ENCODE results near the gene OSBPL6. TPM values are rescaled to one million over a fixed set of nuclear protein-coding genes. Genes with fewer than 3 reads are reported as not detected.

The OSBPL6 gene
- total and polyA plus RNA-seq, 10 of the 15 experiments (the other 5 are each of a cell fraction or from before 2014, with no cell fraction given): 0.01 to 0.08 (median 0.03) TPM; not detected in 5

DNA sequence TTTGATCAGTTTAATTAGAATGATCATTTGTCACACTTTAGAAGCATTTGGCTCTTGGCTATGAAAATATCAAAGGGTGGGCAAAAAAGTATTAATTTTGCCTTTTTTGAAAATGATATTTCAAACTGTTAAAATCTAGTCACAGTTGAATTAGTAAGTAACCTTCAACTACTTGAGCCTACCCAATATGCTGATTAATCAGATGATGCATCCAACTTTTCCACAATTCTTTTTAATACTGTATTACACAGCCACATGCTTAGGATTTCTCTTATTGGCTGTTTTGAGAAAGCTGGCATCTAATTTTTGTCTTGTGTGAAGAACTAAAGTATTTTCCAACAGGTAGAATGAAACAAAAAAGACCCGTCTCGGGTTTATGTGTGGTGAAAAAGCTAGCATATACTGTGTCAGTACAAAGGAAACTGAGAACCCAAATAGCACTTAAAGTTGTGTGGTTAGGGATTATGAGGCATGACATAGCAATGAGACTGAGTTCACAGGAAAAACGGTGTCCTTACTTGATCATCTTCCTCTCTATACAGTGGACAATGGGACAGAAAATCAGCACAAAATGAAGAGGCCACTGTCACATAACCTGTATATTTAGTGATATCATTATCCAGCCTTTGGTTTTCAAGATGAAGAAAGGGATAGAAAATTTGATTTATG, 11.7 kb downstream of the OSBPL6 start:
- Histone ChIP-seq H3K9me3 (replicated peaks; ENCODE audit: control insufficient read depth, insufficient read depth, low read length) (no peaks in the 10 kb centered on the region), H2AFZ (ENCODE audit: control insufficient read depth, low read depth, low read length) (no peak overlapping the region), H3K27ac (ENCODE audit: control insufficient read depth, insufficient read depth) (no peak overlapping the region), H4K20me1 (ENCODE audit: control insufficient read depth, insufficient read depth) (no peaks in the 10 kb centered on the region), H3K36me3 (ENCODE audit: control insufficient read depth in 2 of 2, insufficient read depth in 2 of 2, low read length in 1 of 2) (no peaks in the 10 kb centered on the region), H3K4me3 (no peak overlapping the region), H3K79me2 (ENCODE audit: control insufficient read depth, insufficient read depth, low read length) (no peaks in the 10 kb centered on the region), H3K4me1 (ENCODE audit: control insufficient read depth, insufficient read depth, low read length) (no peaks in the 10 kb centered on the region), H3K9ac (ENCODE audit: control insufficient read depth, insufficient read depth, low read length) (no peak overlapping the region), H3K4me2 (ENCODE audit: control insufficient read depth, insufficient read depth) (no peak overlapping the region), H3K27me3 (replicated peaks in 1 of 2; ENCODE audit: control insufficient read depth in 2 of 2, insufficient read depth in 2 of 2, low read length in 1 of 2) (no peaks in the 10 kb centered on the region)
- DNase-seq (ENCODE audit: low read depth, low spot score): no peak
- intact Hi-C loops (cut with micrococcal nuclease; ENCODE audit: unreplicated experiment) (no loop called here), in situ Hi-C loops (cut with MboI) (no loop called here)
- no peak for FAIRE-seq
- no peak for ATAC-seq
- RAD21 ChIA-PET (ENCODE audit: unreplicated experiment): no interaction called here
- POLR2A ChIA-PET: no interaction called here
- SMC1A ChIA-PET (ENCODE audit: uncharacterized antibody, unreplicated experiment): interaction anchor here (1.3 kb wide), 1 partner anchor 76 kb away, joined by 3 read pairs; no protein-coding TSS in a partner anchor
- BruUV-seq (replicated peaks): no TSS peak
- CTCF ChIA-PET: interaction anchor here (0.7 to 1.6 kb wide), 3 partner anchors 9 to 136 kb away, joined by 3 to 4 read pairs (median 3); no protein-coding TSS in a partner anchor
- 44% methylated on average over 3 of the region's 3 CpGs for WGBS (ENCODE audit: insufficient coverage, insufficient replicate concordance, low lambda C conversion rate, missing lambda C conversion rate)
- no peak for TF ChIP-seq RELA (IDR thresholded peaks at IDR 0.05; ENCODE audit: borderline replicate concordance, partially characterized antibody)
- TF ChIP-seq CBFB (IDR thresholded peaks at IDR 0.05; ENCODE audit: low read depth): no peak
- TF ChIP-seq, protein P1, sequence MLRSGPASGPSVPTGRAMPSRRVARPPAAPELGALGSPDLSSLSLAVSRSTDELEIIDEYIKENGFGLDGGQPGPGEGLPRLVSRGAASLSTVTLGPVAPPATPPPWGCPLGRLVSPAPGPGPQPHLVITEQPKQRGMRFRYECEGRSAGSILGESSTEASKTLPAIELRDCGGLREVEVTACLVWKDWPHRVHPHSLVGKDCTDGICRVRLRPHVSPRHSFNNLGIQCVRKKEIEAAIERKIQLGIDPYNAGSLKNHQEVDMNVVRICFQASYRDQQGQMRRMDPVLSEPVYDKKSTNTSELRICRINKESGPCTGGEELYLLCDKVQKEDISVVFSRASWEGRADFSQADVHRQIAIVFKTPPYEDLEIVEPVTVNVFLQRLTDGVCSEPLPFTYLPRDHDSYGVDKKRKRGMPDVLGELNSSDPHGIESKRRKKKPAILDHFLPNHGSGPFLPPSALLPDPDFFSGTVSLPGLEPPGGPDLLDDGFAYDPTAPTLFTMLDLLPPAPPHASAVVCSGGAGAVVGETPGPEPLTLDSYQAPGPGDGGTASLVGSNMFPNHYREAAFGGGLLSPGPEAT (IDR thresholded peaks at IDR 0.05; ENCODE audit: low read depth): no peak
- TF ChIP-seq SREBF2 (IDR thresholded peaks at IDR 0.05; ENCODE audit: low read length): no peak
- no peak for TF ChIP-seq GABPA (IDR thresholded peaks at IDR 0.05; ENCODE audit: low read depth)
- TF ChIP-seq, protein P2, sequence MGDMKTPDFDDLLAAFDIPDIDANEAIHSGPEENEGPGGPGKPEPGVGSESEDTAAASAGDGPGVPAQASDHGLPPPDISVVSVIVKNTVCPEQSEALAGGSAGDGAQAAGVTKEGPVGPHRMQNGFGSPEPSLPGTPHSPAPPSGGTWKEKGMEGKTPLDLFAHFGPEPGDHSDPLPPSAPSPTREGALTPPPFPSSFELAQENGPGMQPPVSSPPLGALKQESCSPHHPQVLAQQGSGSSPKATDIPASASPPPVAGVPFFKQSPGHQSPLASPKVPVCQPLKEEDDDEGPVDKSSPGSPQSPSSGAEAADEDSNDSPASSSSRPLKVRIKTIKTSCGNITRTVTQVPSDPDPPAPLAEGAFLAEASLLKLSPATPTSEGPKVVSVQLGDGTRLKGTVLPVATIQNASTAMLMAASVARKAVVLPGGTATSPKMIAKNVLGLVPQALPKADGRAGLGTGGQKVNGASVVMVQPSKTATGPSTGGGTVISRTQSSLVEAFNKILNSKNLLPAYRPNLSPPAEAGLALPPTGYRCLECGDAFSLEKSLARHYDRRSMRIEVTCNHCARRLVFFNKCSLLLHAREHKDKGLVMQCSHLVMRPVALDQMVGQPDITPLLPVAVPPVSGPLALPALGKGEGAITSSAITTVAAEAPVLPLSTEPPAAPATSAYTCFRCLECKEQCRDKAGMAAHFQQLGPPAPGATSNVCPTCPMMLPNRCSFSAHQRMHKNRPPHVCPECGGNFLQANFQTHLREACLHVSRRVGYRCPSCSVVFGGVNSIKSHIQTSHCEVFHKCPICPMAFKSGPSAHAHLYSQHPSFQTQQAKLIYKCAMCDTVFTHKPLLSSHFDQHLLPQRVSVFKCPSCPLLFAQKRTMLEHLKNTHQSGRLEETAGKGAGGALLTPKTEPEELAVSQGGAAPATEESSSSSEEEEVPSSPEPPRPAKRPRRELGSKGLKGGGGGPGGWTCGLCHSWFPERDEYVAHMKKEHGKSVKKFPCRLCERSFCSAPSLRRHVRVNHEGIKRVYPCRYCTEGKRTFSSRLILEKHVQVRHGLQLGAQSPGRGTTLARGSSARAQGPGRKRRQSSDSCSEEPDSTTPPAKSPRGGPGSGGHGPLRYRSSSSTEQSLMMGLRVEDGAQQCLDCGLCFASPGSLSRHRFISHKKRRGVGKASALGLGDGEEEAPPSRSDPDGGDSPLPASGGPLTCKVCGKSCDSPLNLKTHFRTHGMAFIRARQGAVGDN (IDR thresholded peaks at IDR 0.05): no peak
- no peak for TF ChIP-seq NFIC (IDR thresholded peaks at IDR 0.05; ENCODE audit: low read depth, low read length)
- TF ChIP-seq STAT1 (conservative IDR thresholded peaks at IDR 0.05): no peak
- TF ChIP-seq GATAD2B (conservative IDR thresholded peaks at IDR 0.05; ENCODE audit: low read depth): no peak
- TF ChIP-seq NRF1 (conservative IDR thresholded peaks at IDR 0.05; ENCODE audit: low read depth, low read length): no peak
- TF ChIP-seq, protein P3, sequence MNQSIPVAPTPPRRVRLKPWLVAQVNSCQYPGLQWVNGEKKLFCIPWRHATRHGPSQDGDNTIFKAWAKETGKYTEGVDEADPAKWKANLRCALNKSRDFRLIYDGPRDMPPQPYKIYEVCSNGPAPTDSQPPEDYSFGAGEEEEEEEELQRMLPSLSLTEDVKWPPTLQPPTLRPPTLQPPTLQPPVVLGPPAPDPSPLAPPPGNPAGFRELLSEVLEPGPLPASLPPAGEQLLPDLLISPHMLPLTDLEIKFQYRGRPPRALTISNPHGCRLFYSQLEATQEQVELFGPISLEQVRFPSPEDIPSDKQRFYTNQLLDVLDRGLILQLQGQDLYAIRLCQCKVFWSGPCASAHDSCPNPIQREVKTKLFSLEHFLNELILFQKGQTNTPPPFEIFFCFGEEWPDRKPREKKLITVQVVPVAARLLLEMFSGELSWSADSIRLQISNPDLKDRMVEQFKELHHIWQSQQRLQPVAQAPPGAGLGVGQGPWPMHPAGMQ (IDR thresholded peaks at IDR 0.05; ENCODE audit: borderline replicate concordance): no peak
- TF ChIP-seq ZSCAN29 (IDR thresholded peaks at IDR 0.05): no peak
- TF ChIP-seq SUPT20H (IDR thresholded peaks at IDR 0.05; ENCODE audit: borderline replicate concordance, control insufficient read depth, low read depth, low read length): no peak
